GM06990 (cell line): ENCODE results near the gene LEFTY1.
"Not testable (repeated sequence)": the region's sequence is repeated elsewhere in the genome, so short reads cannot be mapped to it uniquely, and the experiment has no call there.

Experiments used
- DNase-seq: peaks from one replicate; pipeline ENCODE4 v3.0.0-alpha.2; 2011; ENCODE audit not compliant: insufficient read length; ENCODE audit errors: extremely low read depth
- H3K27me3 ChIP-seq: replicated peaks from 2 replicates; pipeline ENCODE4 v1.6.0; 2011; ENCODE audit warnings: low read length; ENCODE audit not compliant: control insufficient read depth, insufficient read depth
- H3K36me3 ChIP-seq: 2 replicates; pipeline ENCODE4 v1.5.1; 2011; ENCODE audit warnings: low read length; ENCODE audit not compliant: control insufficient read depth, insufficient read depth
- H3K4me3 ChIP-seq: replicated peaks from 2 replicates; pipeline ENCODE4 v1.5.1; 2011; ENCODE audit warnings: low read depth, mild to moderate bottlenecking, control low read depth, low read length
- CTCF ChIP-seq: IDR thresholded peaks from 2 replicates; pipeline ENCODE4 v1.5.1; 2011; ENCODE audit warnings: low read length, control low read depth, mild to moderate bottlenecking, inconsistent platforms; ENCODE audit not compliant: insufficient read depth, poor library complexity, severe bottlenecking

The LEFTY1 gene

GRCh38 chr1:225888289-225888897 is 553 bp downstream of the LEFTY1 start:
- no peak for TF ChIP-seq CTCF
- Histone ChIP-seq H3K27me3 (no peaks in the 10 kb centered on the region), H3K4me3 (no peak overlapping the region)

GRCh38 chr1:225887554-225888288 is 1.2 kb downstream of the LEFTY1 start:
- H3K4me3 ChIP-seq, H3K36me3 ChIP-seq, DNase-seq, H3K27me3 ChIP-seq: not testable (repeated sequence)

More at GRCh38 chr1:225888289-225888897, 553 bp downstream of the LEFTY1 start:
- no peak for DNase-seq
- H3K36me3 ChIP-seq = no peaks in the 10 kb centered on the region

GRCh38 chr1:225887030-225887314 is 2.0 kb downstream of the LEFTY1 start:
- no peak for DNase-seq
- TF ChIP-seq CTCF = no peak
- Histone ChIP-seq H3K4me3 (no peak overlapping the region), H3K36me3 (no peaks in the 10 kb centered on the region), H3K27me3 (no peaks in the 10 kb centered on the region)

GRCh38 chr1:225886159-225887029 is 2.6 kb downstream of the LEFTY1 start:
- TF ChIP-seq CTCF = no peak

GRCh38 chr1:225885336-225885735 is 3.6 kb downstream of the LEFTY1 start:
- no peak overlapping the region for H3K4me3 ChIP-seq
- no peak for DNase-seq
- H3K27me3 ChIP-seq = no peaks in the 10 kb centered on the region
- H3K36me3 ChIP-seq = no peaks in the 10 kb centered on the region
- no peak for TF ChIP-seq CTCF

More at GRCh38 chr1:225886159-225887029, 2.6 kb downstream of the LEFTY1 start:
- no peak for DNase-seq
- H3K27me3 ChIP-seq = no peaks in the 10 kb centered on the region
- H3K4me3 ChIP-seq = no peak overlapping the region
- no peaks in the 10 kb centered on the region for H3K36me3 ChIP-seq
